ENCODE results near the gene EEF1AKMT1.

The EEF1AKMT1 gene, protein sequence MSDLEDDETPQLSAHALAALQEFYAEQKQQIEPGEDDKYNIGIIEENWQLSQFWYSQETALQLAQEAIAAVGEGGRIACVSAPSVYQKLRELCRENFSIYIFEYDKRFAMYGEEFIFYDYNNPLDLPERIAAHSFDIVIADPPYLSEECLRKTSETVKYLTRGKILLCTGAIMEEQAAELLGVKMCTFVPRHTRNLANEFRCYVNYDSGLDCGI

DNA sequence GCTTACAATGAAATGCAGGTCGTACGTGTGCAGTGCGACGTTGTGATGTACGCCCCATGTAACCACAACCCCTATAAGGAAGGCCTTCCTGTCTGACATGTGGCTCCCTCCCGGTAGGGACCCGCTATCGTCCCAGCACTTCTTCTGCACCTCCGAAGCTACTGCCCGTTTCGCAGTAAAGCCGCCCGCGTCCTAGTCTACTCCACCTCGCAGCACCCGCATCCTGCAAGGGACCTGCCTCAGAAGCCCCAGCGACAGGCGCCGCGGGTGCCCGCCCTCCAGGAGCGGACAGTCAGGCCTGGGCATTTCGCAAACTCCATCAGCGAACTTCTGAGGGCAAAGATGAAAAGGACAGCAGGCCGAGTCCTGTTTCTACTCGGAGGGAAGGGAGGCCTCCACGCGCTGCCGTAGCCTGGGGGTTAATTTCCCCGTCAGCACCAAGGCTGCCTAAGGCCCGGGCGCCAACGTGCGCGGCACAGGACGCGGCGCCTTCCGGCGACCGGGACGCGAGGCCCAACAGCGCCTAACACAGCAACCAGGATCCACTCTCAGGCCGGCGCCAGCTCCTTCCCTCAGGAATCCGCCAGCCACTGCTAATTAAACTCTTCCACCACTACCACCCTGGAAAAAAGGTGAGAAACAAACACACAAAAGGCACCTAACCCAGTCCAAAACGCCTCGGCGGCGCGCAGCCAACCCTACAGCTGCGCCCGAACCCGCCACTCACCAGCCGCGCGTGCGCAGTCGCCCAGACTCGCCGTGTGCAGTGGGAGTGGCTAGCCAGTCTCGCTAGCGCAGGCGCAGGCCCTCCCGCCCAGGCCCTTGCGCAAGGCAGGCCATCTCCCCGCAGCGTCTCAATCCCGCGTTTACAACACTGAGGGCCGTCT, at the start of gene EEF1AKMT1:
TSS of gene EEF1AKMT1 (minus strand) at position 768 of the 887 bp plus-strand sequence. CDS start 16,363 bp downstream, outside the sequence.
- peak; percentile 86 to 97 for DNase-seq

GRCh38 chr13:20823071-20823470, 49.3 kb upstream of the EEF1AKMT1 start:
- no peak for DNase-seq

- DNase-seq, result no peak
These were observed 48.6 kb upstream of the EEF1AKMT1 start for GRCh38 chr13:20822406-20822805.

DNA sequence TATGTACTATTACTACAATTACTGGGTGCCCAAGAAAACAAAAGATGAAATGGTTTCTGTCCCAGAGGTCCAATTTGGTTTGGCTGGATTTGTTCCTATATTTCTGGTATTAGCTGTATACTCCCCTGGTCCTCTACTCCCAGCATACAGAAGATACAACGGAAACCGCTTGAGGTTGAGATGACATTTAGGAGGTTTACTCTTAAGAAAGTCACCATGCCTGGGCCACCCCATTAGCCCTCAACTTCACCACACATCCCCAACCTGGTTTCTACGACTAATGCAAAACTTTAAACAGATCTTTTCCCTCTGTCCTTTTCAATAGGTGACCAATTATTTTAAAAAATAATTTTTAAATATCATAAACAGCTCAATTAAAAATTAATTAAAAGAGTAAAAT, 46.0 kb upstream of the EEF1AKMT1 start:
- DNase-seq, result no peak

DNA sequence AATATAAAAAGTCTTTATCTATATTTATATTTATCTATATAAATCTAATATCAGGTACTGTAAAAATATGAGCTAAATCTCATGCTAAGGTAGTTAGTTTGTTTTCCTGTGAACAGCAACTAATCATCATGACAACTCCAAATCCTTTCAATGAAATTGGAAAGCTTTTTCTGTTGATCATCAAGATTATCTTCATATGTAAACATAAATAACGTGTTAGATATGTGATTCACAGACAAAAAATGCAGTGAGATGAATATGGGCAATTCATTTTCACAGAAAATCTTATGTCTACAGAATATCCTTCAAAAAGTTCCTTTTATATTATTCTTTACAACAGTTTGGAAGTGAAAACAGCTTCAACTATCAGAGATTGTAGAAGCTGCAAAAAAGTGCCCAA, 41.7 kb upstream of the EEF1AKMT1 start:
- DNase-seq, result no peak

DNA sequence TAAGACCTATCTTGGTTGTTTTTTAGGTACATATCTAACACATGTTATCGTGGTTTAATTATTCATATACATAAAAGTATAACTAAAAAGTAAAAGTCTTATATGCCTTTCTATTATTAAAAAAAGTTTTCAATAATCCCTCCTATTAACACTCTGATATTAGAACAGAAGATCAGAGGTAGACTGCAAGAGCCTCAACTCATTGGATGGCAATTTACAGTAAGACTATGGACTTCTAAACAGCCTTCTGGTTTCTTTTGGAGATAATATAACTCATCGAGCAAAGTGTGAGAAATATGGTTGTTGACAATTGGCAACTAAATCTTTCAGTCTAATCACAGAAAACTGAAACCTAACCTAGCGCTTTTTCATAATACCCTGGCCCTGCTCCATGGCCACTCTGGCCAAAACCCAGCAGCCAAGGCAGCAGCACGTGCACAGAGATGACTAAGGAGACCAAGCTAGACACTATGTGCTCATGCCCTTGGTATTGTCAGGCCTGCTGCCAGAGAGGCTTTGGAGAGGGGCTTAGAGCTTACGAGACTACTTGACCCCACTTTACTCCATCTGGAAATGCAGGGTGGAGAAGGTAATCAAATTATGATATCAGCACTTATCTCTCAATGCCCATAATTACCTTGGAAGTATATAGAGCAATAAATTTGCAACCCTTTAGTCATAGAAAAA, 40.6 kb upstream of the EEF1AKMT1 start:
- peak; percentile 99 for DNase-seq

DNA sequence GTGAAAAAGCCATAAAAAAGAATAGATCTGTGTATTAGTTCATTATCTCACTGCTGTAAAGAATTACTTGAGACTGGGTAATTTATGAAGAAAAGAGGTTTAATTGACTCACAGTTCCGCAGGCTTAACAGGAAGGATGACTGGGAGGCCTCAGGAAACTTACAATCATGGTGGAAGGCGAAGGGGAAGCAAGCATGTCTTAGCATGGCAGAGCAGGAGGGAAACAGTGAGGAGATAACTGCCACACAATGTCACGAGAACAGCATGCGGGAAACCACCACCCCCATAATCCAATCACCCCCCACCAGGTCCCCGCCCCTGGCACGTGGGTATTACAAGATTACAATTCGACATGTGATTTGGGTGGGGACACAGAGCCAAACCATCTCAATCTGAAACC, 39.1 kb upstream of the EEF1AKMT1 start:
- DNase-seq, result no peak

DNA sequence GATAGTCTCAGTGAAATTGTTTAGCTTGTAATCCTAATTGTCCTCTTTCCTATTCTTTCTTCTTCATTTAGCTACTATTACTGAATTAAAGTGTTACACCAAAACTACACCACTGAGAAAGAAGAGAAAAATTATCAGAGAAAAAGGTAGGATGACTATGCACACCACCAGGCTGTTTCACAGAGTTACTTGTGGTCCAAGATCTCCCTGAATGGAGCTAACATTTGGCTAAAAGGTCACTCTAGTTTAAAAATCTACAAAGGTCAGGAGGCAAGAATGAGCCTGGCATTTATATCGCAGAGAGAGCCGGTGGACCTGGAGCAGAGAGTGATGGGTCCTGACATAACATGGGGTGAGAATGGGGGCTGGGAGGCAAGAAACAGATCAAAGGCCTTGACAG, 37.0 kb upstream of the EEF1AKMT1 start:
- no peak for DNase-seq

DNA sequence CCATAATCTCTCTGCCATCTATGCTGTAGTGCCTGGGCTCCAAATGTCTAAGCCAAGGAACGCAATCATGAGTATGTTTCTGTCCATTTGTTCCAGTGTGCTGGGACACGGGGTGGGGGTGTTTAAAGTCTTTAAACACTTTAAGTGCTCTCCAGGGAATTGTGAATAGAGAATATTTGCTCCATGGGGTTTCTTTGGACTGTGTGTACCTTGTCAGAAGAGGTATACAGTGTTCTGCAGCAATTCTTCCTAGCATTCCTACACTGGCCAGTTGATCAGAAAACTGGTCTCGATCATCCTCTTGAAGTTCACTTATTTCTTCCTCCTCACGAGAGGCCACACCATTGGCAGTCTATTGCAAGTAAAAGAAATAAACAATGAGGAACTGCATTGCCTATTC, 35.1 kb upstream of the EEF1AKMT1 start:
- no peak for DNase-seq

DNA sequence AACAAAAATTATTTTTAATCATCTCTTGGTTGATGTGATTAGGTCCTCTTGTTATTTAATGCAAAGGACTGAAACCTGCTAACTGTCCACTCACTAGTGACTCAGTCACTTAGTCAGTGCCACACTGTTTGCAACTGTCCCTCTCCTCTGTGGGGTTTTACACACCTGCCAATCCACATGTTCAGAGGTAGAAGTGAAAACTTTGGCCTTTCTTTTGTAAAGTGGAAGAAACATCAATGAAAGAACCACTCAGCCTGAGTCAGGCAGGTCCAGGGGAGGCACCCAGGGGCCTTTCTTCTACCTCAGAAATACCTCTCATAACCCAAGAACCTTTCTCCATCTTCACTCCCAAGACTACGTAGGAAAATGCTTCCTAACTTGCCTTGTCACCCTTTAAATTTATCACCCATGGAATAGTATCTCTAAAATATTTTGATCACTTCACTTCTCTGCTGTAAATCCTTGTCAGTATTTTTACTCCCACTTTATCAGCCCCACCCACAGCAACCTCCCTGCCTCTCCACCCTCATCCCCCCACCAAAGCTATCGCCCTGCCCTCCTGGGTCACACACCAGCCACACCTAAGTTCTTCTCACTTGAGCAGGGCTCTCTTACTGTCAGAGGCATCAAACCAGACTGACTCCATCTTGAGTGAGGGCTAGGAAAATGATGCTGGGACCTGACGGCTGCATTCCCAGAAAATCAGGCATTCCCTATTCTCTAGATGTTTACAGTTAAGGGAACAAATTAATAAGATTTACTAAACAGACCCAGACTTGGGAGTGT, 29.6 kb upstream of the EEF1AKMT1 start:
- no peak for DNase-seq

DNA sequence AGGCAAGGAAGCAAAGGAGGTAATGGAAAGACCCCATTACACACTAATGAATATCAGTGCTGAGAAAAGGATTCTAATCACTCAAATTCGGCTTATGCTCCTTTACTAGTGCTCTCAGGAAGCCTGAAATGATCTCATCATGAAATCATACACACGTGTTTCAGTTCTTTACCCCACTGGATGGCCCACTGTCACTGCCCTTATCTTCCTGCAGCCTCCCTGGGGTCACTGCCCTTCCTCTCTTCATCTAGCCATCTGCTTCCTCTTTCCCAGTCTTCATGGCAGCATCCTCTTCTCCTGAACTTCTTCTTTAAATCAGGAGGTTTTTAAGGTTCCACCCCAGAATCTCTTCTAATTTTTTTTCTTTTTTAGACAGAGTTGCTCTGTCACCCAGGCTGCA, 27.9 kb upstream of the EEF1AKMT1 start:
- no peak for DNase-seq

GRCh38 chr13:20799726-20800416, 26.1 kb upstream of the EEF1AKMT1 start:
- no peak for DNase-seq

DNA sequence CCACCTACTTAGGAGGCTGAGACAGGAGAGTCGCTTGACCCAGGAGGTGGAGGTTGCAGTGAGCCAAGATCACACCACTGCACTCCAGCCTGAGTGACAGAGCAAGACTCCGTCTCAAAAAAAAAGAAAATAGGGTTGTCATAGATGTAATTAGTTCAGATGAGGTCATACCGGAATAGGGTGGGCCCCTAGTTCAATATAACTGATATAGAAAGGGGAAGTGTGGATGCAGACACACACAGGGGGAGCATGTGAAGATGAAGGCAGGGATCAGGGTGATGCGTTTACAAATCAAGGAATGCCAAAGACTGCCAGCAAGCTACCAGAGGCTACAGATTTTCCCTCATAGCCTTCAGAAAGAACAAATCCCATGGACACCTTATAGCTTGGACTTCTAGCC, 24.3 kb upstream of the EEF1AKMT1 start:
- no peak for DNase-seq

- no peak for DNase-seq
These were observed 23.2 kb upstream of the EEF1AKMT1 start for GRCh38 chr13:20796791-20797508.

DNA sequence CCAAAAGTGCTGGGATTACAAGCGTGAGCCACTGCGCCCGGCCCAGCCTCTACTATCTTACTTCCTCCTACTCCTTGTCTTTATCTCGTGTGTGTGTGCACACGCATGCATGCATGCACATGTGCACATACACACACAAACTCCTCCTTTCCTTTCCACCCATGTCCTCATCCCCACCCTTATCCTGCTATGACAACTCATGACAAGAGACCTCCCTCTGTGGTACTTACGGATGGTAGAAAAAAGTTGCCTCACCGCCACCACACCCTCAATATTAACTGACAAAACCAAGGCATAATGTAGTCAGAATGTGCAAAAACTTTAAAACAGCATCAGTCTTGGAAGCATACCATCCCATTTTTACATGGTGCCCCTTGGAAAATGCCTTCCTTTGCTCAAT, 15.9 kb upstream of the EEF1AKMT1 start:
- no peak for DNase-seq

DNA sequence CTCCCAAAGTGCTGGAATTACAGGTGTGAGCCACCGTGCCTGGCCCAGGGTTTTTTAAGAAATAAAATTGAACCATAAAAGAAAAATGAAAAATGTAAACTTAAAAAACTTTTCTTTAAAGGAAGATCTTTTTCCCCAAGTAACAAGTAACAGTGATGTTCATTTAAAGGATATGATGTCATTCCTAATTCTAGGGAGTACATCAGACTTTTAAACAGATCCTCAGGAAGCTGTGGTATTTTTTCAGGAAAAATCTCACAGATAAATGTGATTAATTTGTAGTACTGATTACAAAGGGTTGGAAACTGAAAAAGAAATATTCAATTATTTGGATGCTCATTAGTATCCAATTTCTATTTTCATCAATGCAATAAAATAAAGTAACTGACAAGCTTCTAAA, 14.6 kb upstream of the EEF1AKMT1 start:
- DNase-seq, result no peak

DNA sequence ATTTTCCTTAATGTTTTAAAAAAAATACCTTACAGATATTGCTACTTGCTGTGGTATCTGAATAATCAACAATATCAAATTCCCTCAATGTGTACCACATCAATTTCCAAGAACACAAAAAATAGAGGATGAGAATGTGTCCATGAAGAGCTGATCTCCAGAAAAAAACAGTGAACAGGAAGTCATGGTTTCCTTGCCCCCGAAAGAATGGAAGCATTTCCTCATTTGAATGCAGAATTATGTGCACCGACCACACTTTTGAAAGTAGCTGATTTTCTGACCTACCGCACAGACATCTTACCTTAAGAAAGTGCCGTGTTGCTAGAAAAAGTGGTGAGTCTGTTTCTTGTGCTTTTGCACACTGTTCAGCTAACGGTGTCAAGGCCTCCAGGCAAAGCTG, 13.4 kb upstream of the EEF1AKMT1 start:
- DNase-seq, result no peak

GRCh38 chr13:20782116-20782708, 8.5 kb upstream of the EEF1AKMT1 start:
- no peak for DNase-seq

DNA sequence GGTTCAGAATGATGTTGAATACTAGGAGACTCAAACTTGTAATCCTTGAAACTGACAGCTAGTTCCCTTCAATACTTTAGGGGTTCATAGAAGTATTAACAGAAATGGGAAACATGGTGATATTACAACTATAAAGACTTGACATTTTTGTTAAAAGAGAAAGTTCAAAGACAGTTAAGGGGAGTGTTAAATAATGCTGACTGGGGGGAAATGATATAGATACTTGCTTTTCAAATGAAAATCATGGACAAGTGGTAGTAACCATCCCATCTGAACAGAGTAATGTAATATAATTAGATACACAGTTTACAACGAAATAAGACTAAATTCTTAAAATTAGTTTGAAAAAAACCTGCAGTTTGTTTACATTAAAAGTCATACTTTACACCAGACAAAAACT, 6.6 kb upstream of the EEF1AKMT1 start:
- no peak for DNase-seq

- DNase-seq, result no peak
These were observed 5.6 kb upstream of the EEF1AKMT1 start for GRCh38 chr13:20779405-20779804.

GRCh38 chr13:20778311-20778710, 4.5 kb upstream of the EEF1AKMT1 start:
- no peak for DNase-seq
